ENCODE results near the gene SMAD5. TPM values are rescaled to one million over a fixed set of nuclear protein-coding genes. Genes with fewer than 3 reads are reported as not detected.

SMAD5 gene
- total and polyA plus RNA-seq, 2 of the 8 experiments (the other 6 are each of a cell fraction or from before 2014, with no cell fraction given) = 30.2 to 60.5 TPM

DNA sequence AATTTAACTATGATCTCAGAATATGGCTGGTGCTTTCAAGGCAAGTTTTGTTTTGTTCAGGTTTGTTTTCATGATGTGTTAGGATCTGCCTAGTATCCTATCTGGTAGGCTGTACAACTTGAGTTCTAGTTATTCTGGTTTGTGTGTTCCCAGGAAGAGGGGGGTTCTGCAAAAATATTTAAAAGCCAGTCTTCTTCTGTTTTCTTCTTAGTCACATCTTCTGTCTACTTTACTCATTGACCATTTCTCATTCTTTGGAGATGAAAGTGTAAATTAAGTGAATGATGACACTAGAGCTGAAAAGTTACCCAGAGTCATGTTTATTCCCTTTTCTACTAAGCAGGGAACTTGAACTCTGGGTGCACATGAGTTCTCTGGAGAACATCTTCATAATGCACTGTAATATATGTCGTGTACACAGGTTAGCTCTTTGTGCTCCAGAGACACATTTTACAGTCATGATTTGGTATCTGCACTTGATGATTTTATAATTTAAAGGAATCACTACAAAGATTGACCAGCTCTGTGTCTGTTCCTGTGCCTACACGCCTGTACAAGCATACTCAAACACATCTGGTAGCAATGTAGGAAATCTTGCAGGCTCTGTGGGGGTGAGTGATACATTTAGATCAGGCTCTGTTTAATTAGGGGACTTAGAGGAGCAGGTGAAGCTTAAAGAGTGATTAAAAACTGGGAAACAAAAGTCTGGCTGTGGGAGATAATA, 5.0 kb downstream of the SMAD5 start:
- Histone ChIP-seq H2BK12ac (ENCODE audit: low read depth, low read length) (no peak overlapping the region), H4K91ac (replicated peaks; ENCODE audit: insufficient read length, low read length) (no peak overlapping the region), H3K4me2 (ENCODE audit: insufficient read depth in 1 of 2, low read depth in 2 of 2, low read length in 2 of 2) (no peak overlapping the region), H2BK20ac (ENCODE audit: low read length) (no peak overlapping the region), H3K9me3 (ENCODE audit: insufficient read depth in 2 of 2, low read depth in 1 of 2, low read length in 1 of 2) (no peaks in the 10 kb centered on the region), H2BK15ac (ENCODE audit: low read length) (no peak overlapping the region), H2AFZ (ENCODE audit: low read length) (no peak overlapping the region), H3K27ac (ENCODE audit: low read depth, low read length) (no peak overlapping the region), H3K4me3 (ENCODE audit: extremely low read depth in 1 of 4, insufficient read depth in 2 of 4, low read depth in 3 of 4, low read length in 4 of 4) (no peak overlapping the region), H3K27me3 (replicated peaks in 1 of 4; ENCODE audit: control insufficient read depth in 3 of 4, extremely low read depth in 1 of 4, insufficient read depth in 3 of 4, low read length in 3 of 4) (no peaks in the 10 kb centered on the region), H4K8ac (ENCODE audit: extremely low read depth, insufficient read depth, low read length) (no peak overlapping the region), H3K4ac (replicated peaks; ENCODE audit: insufficient read length, low read depth, low read length) (no peak overlapping the region), H3K9ac (replicated peaks in 1 of 4; ENCODE audit: extremely low read depth in 1 of 4, low read depth in 3 of 4, low read length in 3 of 4) (no peak overlapping the region), H3K18ac (ENCODE audit: extremely low read depth, low read length) (no peak overlapping the region), H3K56ac (replicated peaks; ENCODE audit: insufficient read length, low read depth, low read length) (no peak overlapping the region), H3K23ac (ENCODE audit: insufficient read length) (no peak overlapping the region), H3K79me2 (ENCODE audit: control insufficient read depth in 1 of 2, insufficient read depth in 2 of 2, low read length in 2 of 2) (peaks cover 23 to 96% of the 10 kb centered on the region in 2 experiments), H3K79me1 (ENCODE audit: low read depth, low read length) (peaks cover 8% of the 10 kb centered on the region), H4K5ac (ENCODE audit: insufficient read length, low read depth, low read length) (no peak overlapping the region), H3K4me1 (replicated peaks in 1 of 4; ENCODE audit: control insufficient read depth in 3 of 4, insufficient read depth in 4 of 4, low read length in 3 of 4) (peaks cover 0 to 4% (median 0%) of the 10 kb centered on the region in 4 experiments; a peak in 1 of 7 replicates), H2BK5ac (ENCODE audit: low read depth, low read length) (no peak overlapping the region), H2AK5ac (ENCODE audit: low read depth, low read length) (no peak overlapping the region), H2BK120ac (replicated peaks; ENCODE audit: low read depth, low read length) (no peak overlapping the region), H4K20me1 (replicated peaks in 1 of 2; ENCODE audit: control insufficient read depth in 1 of 2, insufficient read depth in 2 of 2, low read length in 2 of 2) (peaks cover 26 to 33% of the 10 kb centered on the region in 2 experiments), H3K36me3 (ENCODE audit: control insufficient read depth in 2 of 4, insufficient read depth in 4 of 4, low read length in 3 of 4) (no peaks in the 10 kb centered on the region; a peak in 1 of 8 replicates), H3K23me2 (ENCODE audit: low read depth, low read length) (peaks cover 7% of the 10 kb centered on the region; the same call in 1 of the 2 replicates), H3K14ac (ENCODE audit: insufficient read length) (no peak overlapping the region)
- FAIRE-seq = no peak
- CTCF ChIA-PET (ENCODE audit: partially characterized antibody) = interaction anchor here (0.6 kb wide), 1 partner anchor 36 kb away, joined by 4 read pairs; no protein-coding TSS in a partner anchor
- 81% methylated on average over 2 of the region's 2 CpGs; no CpG with 5 or more reads in 1 of the 2 experiments for WGBS, 2 experiments (ENCODE audit: extremely low coverage in 1 of 2, insufficient coverage in 1 of 2, insufficient read length in 1 of 2, insufficient replicate concordance in 2 of 2, low coverage in 1 of 2, low lambda C conversion rate in 2 of 2, missing lambda C conversion rate in 1 of 2)
- POLR2A ChIA-PET (ENCODE audit: partially characterized antibody) = no interaction called here
- no peak for DNase-seq (ENCODE audit: low read depth in 1 of 2, low spot score in 2 of 2)
- TF ChIP-seq KDM4A (IDR thresholded peaks at IDR 0.05; ENCODE audit: low read depth, low read length, severe bottlenecking) (no peak), GTF2F1 (IDR thresholded peaks at IDR 0.05; ENCODE audit: borderline replicate concordance, low read depth, low read length) (no peak), SUZ12 (IDR thresholded peaks at IDR 0.05; ENCODE audit: low read length) (no peak), SRF (IDR thresholded peaks at IDR 0.05; ENCODE audit: low read depth, low read length) (no peak), SAP30 (IDR thresholded peaks at IDR 0.05; ENCODE audit: insufficient read depth, insufficient replicate concordance, low read length) (no peak), TBP (IDR thresholded peaks at IDR 0.05; ENCODE audit: low read depth, low read length) (no peak), SIN3A (conservative IDR thresholded peaks at IDR 0.05 in 1 of 2, IDR thresholded peaks at IDR 0.05 in 1 of 2; ENCODE audit: low read depth in 1 of 2, low read length in 2 of 2) (no peak)

All from H1 (cell line).